Measurements from ENCODE around the gene PRXL2B.

DNA sequence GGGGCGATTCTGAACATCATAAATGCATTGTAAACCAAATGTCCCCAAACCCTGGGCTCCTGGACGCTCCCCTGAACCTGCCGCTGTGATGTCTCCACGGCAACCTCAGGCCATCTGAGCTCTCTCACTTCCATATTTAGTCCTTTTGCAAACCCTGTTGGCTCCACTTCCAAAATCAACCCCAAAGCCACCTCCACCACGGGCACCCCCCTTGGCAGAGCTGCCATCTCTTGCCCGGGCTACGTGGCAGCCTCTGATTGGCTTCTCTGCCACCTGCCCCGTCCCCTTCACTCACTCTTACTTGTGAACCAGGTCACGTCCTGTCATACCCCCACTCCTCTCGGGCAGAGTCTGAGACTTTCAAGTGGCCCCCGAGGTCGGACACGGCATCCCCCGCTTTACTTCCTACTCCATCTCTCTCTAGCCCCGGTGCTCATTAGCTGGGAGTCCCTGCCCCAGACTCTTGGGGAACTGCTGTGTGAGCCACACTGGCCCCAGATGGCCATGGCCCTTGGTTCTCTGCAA, 15.8 kb downstream of the PRXL2B start:
- TF ChIP-seq CTCF (conservative IDR thresholded peaks at IDR 0.05), result no peak
- TF ChIP-seq ZFX (IDR thresholded peaks at IDR 0.05), result no peak

Measured in C4-2B (cell line).